ENCODE results near the gene NFIC. TPM values are rescaled to one million over a fixed set of nuclear protein-coding genes. Genes with fewer than 3 reads are reported as not detected.
A peak's percentile ranks its signal among the peaks of the same experiment; 100 is the strongest.

NFIC gene
- total RNA-seq, 1 donor from 2014 or later: 38.3 TPM

DNA sequence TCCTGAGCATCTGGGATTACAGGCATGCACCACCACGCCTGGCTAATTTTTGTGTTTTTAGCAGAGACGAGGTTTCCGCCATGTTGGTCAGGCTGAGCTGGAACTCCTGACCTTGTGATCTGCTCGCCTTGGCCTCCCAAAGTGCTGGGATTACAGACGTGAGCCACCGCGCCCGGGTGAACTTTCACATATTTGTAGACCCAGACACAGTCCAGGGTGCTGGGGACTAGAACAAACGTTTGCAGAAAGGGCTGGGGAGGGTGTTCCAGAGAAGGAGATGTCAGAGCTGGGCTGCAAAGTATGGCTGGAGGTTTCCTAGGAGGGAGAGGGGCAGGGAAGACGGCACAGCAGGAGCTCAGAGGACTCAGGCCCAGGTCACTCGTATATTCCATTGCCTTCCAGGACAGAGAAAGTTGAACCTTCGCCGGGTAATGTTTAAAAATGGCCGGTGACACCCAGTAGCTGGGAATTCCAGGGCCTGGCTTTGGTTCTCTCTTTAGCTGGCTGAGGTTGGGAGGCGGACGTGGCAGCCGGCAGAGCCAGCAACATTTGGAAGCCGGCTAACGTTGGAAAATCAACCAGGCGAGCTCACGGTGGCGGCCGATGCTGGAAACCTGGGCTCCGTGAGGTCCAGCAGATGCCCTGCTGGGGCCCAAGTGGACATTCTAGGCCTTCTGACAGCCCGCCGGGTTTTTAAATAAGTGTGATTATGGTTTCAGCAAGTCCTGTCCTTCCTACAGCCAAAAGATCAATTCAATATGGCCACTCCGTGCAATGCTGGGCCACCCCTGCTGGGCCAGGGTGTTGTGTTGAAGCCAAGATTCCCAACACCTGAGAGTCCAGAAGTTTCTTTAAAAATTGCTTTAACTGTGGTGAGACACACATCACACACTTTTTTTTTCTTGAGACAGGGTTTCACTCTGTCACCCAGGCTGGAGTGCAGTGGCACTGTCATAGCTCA is 41.5 kb downstream of the NFIC start:
- Histone ChIP-seq H3K27ac (ENCODE audit: low read depth, low read length) (peak overlapping the region; percentile 53), H3K4me2 (ENCODE audit: low read length) (peak overlapping the region; percentile 43), H3K9ac (ENCODE audit: low read length) (peak overlapping the region; percentile 68), H3K4me3 (ENCODE audit: insufficient read depth, low read depth, low read length) (no peak overlapping the region), H2AFZ (ENCODE audit: low read depth, low read length) (peak overlapping the region; percentile 56), H3K36me3 (ENCODE audit: insufficient read depth, low read length) (no peaks in the 10 kb centered on the region), H3K9me3 (ENCODE audit: insufficient read depth, low read depth, low read length) (no peaks in the 10 kb centered on the region), H4K20me1 (ENCODE audit: insufficient read depth, low read length) (peaks cover 17% of the 10 kb centered on the region), H3K27me3 (ENCODE audit: insufficient read depth, low read length) (no peaks in the 10 kb centered on the region), H3K4me1 (ENCODE audit: insufficient read depth, low read length) (peaks cover 29% of the 10 kb centered on the region), H3K79me2 (ENCODE audit: insufficient read depth, low read length) (peaks cover 78% of the 10 kb centered on the region)
- FAIRE-seq (no peak), DNase-seq (ENCODE audit: low read depth) (peak; percentile 39)
- no peaks in the 10 kb centered on the region for H3K4me1 Mint-ChIP-seq (ENCODE audit: low read depth, unreplicated experiment)
- H3K4me3 Mint-ChIP-seq (ENCODE audit: unreplicated experiment): no peak overlapping the region
- TF ChIP-seq EZH2 (IDR thresholded peaks at IDR 0.05; ENCODE audit: insufficient read depth, low read length): no peak
- TF ChIP-seq, protein P1, sequence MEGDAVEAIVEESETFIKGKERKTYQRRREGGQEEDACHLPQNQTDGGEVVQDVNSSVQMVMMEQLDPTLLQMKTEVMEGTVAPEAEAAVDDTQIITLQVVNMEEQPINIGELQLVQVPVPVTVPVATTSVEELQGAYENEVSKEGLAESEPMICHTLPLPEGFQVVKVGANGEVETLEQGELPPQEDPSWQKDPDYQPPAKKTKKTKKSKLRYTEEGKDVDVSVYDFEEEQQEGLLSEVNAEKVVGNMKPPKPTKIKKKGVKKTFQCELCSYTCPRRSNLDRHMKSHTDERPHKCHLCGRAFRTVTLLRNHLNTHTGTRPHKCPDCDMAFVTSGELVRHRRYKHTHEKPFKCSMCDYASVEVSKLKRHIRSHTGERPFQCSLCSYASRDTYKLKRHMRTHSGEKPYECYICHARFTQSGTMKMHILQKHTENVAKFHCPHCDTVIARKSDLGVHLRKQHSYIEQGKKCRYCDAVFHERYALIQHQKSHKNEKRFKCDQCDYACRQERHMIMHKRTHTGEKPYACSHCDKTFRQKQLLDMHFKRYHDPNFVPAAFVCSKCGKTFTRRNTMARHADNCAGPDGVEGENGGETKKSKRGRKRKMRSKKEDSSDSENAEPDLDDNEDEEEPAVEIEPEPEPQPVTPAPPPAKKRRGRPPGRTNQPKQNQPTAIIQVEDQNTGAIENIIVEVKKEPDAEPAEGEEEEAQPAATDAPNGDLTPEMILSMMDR (IDR thresholded peaks at IDR 0.05; ENCODE audit: insufficient read depth, low read depth, low read length): no peak
- H3K27me3 Mint-ChIP-seq (ENCODE audit: low read depth, unreplicated experiment): peaks cover 4% of the 10 kb centered on the region
- H3K9me3 Mint-ChIP-seq (ENCODE audit: unreplicated experiment): no peaks in the 10 kb centered on the region
- H3K36me3 Mint-ChIP-seq (ENCODE audit: low read depth, unreplicated experiment): peaks cover 24% of the 10 kb centered on the region
- peak overlapping the region; percentile 18 for H3K27ac Mint-ChIP-seq (ENCODE audit: unreplicated experiment)

DNA sequence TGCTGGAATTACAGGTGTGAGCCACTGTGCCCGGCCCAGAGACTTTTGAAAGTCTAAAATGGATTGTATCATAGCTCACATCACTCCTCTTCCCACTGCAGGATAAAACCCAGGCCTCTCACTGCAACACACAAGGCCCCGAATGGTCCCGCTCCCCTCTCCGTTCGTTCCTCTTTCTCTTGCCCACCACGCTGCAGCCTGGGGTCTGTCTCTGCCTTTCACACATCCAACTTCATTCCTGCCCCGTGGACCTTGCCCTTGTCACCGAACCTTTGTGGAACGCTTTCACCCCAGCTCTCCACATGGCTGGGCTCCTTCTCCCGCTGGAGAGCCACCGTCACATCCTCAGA is 42.6 kb downstream of the NFIC start:
- H3K27me3 ChIP-seq (ENCODE audit: insufficient read depth, low read length): no peaks in the 10 kb centered on the region
- H3K9ac ChIP-seq (ENCODE audit: low read length): no peak overlapping the region
- H3K4me2 ChIP-seq (ENCODE audit: low read length): no peak overlapping the region
- H3K4me3 Mint-ChIP-seq (ENCODE audit: unreplicated experiment): no peak overlapping the region
- no peaks in the 10 kb centered on the region for H3K36me3 ChIP-seq (ENCODE audit: insufficient read depth, low read length)
- H3K36me3 Mint-ChIP-seq (ENCODE audit: low read depth, unreplicated experiment): peaks cover 23% of the 10 kb centered on the region
- no peak for DNase-seq (ENCODE audit: low read depth)
- H3K27ac ChIP-seq (ENCODE audit: low read depth, low read length): no peak overlapping the region
- peaks cover 82% of the 10 kb centered on the region for H3K79me2 ChIP-seq (ENCODE audit: insufficient read depth, low read length)
- H3K9me3 Mint-ChIP-seq (ENCODE audit: unreplicated experiment): no peaks in the 10 kb centered on the region
- peaks cover 29% of the 10 kb centered on the region for H4K20me1 ChIP-seq (ENCODE audit: insufficient read depth, low read length)
- H3K9me3 ChIP-seq (ENCODE audit: insufficient read depth, low read depth, low read length): no peaks in the 10 kb centered on the region
- FAIRE-seq: no peak
- H3K4me3 ChIP-seq (ENCODE audit: insufficient read depth, low read depth, low read length): no peak overlapping the region
- H3K4me1 Mint-ChIP-seq (ENCODE audit: low read depth, unreplicated experiment): no peaks in the 10 kb centered on the region
- no peak overlapping the region for H3K27ac Mint-ChIP-seq (ENCODE audit: unreplicated experiment)
- no peak for TF ChIP-seq EZH2 (IDR thresholded peaks at IDR 0.05; ENCODE audit: insufficient read depth, low read length)
- TF ChIP-seq, protein P1 (IDR thresholded peaks at IDR 0.05; ENCODE audit: insufficient read depth, low read depth, low read length): no peak
- H3K4me1 ChIP-seq (ENCODE audit: insufficient read depth, low read length): peaks cover 21% of the 10 kb centered on the region
- no peak overlapping the region for H2AFZ ChIP-seq (ENCODE audit: low read depth, low read length)
- H3K27me3 Mint-ChIP-seq (ENCODE audit: low read depth, unreplicated experiment): peaks cover 4% of the 10 kb centered on the region

Measured in astrocyte (in vitro differentiated cells and primary cell).